ENCODE results near the gene TNP2.

The TNP2 gene

DNA sequence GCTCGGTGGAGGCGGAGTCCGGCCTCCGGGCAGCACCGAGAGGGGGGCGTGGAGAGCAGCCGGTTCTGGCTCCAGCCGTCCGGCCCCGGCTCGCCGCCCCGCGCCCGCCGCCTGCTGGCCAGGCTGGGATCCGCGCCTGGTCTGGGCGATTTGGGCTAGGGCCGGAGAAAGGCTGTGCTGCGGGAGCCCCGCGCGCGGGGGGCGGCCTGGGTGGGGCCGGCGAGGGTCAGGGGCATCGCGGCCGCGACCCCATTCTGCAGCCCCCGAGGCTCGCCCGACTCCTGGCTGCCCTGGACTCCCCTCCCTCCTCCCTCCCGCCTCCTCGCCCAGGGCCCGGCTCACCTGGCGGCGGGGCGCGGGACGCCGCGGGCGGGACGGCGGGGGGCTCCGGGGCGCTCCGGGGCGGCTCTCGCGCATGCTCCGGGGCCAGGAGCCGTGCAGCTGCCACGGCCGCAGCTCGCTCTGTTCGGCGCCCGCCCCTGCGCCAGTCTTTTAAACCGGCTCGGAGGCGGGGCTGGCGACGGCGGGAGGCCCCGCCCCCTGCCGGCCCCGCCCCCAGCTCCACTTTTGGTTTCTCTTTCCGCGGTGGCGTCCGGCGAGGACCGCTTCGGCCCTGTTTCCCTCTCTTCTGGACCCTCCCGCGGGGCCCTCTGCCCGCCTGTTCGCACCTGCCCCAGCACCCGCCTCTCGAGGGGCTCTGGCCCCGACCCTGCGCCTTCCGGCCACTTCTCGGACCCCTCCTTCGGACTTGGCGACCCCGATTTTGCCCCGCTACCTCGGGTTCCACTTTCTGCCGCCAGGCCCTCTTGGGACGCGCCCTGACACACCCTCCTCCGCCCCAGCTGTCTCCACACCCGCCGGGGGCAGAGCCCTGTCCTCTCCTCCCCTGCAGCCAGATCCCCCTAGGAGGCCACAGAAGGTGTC, 13.1 kb downstream of the TNP2 start, which contains the start of gene SOCS1:
Gene SOCS1 (minus strand): TSS at position 468 of the 924 bp plus-strand sequence. CDS start 726 bp downstream, outside the sequence.
- peak; percentile 54 for DNase-seq

DNA sequence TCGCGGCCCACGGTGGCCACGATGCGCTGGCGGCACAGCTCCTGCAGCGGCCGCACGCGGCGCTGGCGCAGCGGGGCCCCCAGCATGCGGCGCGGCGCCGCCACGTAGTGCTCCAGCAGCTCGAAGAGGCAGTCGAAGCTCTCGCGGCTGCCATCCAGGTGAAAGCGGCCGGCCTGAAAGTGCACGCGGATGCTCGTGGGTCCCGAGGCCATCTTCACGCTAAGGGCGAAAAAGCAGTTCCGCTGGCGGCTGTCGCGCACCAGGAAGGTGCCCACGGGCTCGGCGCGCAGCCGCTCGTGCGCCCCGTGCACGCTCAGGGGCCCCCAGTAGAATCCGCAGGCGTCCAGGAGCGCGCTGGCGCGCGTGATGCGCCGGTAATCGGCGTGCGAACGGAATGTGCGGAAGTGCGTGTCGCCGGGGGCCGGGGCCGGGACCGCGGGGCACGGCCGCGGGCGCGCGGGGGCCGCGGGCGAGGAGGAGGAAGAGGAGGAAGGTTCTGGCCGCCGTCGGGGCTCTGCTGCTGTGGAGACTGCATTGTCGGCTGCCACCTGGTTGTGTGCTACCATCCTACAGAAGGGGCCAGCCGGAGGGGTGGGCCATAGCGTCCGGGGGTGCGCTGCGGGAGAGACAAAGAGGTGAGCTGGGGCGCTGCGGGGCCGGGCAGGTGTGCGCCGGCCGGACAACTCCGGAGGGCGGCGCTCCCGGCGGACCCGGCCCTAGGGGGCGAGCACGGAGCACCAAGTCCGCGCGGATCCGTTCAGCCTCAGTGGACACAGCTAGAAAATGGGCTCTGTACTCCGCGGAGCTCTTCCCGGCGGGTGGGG, 14.0 kb downstream of the TNP2 start:
- DNase-seq = peak; percentile 5

DNA sequence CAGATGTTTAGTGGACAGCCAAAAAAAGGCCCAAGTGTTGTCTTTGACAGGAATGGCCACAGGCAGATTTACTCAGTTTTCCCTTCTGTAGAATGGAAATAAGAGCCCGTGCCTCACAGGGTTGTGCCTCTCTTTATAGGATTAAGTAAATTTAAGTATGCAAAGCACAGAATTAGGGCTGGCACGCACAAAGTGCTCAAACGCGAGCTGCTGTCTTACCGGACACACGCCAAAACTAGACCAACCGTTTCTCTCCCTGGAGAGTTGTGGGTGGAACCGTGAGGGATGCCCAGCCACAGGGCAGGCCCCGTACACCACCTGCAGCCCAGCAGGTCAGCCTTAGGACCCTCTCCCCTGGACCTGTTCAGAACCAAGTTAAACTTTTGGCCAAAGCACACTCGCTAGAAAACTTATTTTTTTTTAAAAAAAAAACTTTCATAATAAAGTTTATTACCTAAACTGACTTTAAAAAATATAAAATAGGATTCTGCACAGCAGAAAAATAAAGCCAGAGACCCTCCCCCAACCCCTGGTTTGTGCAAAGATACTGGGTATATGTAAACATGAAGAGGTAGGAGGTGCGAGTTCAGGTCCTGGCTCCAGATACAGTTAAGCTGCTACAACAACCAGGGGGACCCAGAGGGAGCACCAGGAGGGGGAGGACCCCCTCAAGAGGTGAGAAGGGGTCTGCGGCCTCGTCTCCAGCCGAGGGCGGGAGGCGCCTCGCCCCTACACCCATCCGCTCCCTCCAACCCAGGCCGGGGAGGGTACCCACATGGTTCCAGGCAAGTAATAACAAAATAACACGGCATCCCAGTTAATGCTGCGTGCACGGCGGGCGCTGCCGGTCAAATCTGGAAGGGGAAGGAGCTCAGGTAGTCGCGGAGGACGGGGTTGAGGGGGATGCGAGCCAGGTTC, 14.9 kb downstream of the TNP2 start:
- DNase-seq = no peak

DNA sequence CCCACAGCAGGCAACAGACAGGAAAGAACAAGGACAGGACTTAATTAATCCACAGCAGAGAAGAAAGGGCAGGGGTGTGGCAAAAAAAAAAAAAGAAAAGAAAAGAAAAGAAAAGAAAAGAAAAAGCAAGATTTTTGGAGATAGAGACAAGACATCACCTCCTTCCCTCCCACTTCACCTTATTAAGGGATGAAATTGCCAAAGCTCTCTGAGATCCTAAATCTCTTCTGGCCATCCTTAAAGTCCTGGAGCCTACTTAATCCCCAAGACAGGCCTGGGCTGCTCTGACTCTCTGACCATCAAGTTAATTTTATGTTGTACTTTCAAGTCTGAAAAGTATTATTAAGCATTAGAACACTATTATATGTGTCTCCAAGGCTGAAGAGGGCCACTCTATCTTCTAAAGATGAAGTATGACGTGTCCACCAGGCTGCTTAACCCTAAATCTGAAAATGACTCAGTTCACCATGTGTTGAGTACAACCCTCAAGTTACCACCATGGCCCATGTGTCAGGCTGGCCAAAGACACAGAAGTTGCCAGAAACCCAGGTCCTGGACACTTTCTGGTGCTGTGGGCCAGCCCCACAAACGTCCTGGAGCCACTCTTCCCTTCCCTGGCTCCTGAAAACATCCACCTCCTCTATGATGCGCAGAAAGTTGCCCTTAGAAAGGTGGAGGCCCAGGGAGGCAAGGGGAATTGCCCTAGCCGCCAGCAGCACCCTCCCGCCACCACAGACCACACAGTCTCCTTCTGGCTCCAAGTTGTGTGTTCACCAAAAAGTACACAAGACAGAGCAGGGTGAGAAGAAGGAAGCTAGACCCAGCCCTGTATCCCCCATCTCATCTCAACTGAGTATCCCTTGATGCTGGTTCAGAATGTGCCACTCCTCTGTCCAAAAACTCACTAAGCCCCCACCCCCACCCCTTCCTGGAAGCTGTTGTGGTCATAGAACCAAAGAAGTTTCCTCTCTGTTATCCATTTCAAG, 15.8 kb downstream of the TNP2 start:
- no peak for DNase-seq

DNA sequence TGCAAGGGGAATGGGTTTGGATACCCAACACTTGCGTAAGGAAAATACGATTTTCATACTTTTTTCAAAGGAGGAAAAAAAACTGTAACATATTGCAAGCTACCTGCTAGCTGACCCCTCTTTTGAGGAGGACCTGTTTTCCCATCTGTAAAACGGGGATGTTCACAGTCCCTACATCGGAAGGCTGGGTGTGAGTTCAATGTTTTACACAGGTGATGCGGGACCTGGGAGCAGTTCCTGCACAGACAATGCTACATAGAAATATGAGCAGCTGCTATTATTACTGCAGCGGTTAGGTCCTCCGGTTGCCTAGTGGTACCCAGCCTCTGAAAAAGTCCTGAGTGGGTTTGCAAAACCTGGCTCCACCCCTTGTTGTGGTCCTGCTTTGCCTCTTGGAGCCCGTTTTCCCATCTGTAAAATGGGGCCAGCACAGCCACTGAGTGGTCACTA, 16.6 kb downstream of the TNP2 start:
- DNase-seq = no peak

DNA sequence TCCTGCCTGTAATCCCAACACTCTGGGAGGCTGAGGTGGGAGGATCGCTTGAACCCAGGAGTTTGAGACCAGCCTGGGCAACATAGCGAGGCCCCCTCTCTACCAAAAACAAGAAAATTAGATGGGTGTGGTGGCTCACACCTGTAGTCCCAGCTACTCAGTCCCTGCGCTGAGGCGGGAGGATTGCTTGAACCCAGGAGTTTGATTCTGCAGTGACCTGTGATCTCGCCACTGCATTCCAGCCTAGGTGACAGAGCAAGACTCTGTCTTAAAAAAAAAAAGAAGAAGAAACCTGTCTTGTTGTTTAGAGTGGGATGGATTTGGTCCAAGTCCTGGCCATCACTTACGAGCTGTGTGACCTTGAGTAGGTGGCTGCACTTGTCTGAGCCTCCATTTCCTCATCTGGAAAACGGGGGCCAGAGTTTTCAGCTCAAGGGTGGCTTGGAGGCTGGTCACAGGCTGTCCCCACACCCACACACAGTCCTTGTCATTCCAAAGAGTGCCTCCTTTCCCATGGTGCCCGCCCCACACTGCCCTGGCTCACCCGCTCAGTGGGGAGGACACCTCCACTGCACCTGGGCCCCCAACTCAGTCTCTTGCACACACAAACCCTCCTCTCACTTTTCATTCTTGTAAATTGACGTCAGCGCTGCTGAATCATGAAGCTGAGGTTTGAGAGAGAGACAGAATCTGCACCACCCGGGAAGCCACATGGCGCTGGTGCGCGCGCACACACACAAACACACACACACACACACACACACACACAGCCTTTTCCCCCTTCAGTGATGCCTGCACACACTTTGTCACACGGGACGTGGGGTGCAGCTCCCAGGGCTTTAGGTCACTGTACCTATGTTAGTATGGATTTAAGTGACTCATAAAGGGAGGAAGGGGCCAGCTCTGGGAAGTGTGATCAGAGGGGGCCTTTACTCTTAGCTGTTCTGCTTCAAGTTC, 17.3 kb downstream of the TNP2 start:
- no peak for DNase-seq

DNA sequence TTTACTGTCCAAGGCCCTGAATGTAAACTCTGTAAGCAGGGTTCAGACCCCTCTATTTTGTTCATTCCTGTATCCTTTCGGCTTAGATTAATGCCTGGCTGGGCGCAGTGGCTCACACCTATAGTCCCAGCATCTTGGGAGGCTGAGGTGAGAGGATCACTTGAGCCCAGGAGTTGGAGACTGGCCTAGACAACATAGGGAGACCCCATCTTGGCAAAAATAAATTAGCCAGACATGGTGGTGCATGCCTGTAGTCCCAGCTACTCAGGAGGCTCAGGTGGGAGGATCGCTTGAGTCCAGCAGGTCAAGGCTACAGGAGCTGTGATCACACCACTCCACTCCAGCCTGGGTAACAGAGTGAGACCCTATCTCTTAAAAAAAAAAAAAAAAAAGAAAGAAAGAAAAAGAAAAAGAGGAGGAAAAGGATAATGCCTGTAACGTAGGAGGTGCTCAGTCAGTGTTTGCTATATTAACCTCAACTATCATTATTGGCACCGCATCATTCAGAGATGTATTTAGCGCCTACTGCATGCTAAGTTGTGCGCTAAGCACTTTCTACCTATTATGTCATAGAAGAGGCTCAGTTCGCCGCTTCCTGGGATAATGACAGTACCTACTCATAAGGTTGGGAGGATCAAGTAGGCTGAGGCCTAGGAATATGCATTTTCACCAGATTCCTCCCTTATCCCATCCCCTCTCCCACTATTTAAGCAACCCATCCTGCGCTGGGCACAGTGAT, 18.2 kb downstream of the TNP2 start:
- no peak for DNase-seq

DNA sequence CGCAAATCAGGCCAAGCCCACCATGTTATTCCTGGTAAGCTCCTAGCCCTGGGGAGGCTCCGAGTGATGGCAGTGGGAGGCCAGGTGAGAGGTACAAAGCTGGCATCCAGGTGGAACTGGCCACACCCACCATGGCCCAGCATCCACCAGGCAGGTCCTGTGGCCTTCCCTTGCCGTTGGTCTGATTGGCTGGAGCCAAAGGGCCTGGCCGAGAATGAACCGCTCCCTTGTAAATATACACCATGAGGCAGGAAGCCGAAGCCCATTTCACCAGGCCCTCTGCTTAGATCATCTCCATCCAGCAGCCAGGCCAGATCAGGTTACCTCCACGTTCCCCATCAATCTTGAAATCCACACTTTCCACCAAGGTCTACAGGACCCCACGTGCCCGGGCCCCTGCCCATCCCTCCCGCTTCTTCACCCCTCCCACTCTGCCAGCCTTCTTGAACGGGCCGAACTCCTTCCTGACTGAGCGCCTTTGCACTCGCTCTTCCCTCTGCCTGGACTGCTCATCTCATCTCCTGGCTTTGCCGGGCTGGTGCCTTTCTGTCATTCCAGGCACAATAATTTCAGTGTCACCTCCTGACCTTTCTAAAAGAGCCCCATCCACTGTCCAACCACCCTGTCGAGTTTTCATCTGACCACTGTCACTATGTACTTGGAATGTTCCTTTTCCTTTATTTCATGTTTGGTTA, 18.9 kb downstream of the TNP2 start:
- peak; percentile 56 for DNase-seq

DNA sequence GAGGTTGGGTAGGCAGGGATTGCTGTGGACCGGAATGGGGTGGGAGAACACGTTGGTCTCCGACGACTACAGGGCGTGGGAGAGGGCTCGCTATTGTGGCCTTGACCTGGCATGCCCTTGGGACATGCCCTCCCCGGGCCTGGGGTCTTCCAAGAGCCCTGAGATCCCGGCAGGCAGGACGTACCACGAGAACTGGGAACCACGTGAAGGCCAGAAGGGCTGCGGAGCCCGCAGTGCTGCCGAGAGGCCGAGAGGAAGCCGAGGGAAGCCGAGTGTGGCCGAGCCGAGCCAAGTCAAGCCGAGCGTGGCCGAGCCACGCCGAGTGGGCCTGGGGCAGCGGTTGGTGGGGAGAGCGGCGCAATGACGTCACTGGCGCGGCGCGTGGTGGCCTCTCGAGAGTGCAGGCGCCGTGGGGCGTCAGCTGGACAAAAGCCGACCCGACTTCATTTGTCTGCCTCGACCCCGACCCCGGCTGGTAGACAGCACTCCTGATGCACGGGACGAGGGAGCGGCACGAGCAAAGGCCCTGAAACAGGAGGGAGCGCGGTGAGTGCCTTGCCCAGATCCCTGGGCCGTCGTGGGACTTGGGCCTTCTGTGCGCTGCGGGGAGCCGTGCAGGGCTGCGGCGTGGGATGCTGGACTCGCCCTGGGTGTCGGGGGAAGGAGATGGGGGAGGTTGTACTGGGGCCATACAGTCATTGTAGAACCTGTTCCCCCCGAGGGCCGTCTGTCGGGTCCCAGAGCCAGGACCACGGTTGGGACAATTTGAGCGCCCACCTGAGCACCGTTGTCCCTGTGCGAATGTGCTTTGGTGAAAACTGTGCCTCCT, 19.7 kb downstream of the TNP2 start:
- no peak for DNase-seq

DNA sequence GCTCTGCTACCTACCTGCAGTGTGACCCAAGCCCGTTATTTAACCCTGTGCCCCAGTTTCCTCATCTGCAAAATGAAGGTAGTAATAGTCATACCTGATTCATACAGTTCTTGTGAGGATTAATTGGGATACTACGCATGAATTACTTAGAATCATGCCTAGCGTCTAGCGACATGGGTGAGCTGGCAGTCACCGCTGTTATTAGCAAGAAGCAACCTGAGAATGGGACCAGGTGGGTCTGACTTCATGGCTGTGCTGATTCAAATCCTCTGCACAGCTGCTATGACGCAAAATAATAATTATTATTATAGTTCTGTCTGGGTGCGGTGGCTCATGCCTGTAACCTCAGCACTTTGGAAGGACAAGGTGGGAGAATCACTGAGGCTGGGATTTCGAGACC, 21.0 kb downstream of the TNP2 start:
- DNase-seq = no peak

DNA sequence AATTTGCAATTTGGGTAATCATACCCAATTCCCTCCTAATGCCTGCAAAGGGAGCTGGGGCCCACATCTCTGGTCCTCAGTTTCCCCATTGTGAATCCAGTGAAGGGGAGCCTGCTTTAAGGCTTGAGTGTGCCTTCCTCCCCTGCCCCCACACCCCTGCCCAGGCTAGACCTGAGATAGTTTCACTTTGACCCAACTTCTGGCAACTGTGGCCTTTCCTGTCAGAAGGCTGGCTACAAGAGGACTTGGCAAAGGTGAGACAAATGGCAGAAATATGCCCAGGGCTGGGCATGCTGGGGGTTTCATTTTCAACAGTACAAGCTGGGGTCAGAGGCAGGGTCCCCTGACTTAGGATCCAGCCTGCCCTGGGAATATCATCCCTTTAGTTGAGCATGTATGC, 23.1 kb downstream of the TNP2 start:
- DNase-seq = no peak

DNA sequence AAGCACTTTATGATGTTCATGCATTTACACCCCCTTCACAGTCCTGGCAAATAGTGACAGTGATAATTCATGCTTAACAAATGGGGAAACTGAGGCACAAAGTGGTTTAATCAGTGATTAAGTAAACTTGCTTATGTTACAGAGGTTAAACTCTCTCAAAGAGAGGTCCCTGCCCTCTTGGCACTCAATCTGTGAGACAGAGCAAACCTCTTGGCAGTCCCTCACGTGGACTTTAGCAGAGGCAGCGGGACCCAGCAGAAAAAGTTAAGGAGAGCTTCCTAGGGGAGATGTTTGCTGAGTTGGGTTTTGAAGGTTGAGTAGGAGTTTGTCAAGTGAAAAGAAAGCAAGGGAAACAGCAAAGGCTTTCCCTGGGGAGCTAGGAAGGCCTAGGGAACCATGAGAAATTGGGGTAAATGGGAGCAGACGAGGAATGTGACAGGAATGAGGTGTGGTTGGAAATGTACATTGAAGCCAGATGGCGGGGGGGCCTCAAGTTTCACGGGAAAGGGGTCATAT, 23.8 kb downstream of the TNP2 start:
- DNase-seq = no peak

DNA sequence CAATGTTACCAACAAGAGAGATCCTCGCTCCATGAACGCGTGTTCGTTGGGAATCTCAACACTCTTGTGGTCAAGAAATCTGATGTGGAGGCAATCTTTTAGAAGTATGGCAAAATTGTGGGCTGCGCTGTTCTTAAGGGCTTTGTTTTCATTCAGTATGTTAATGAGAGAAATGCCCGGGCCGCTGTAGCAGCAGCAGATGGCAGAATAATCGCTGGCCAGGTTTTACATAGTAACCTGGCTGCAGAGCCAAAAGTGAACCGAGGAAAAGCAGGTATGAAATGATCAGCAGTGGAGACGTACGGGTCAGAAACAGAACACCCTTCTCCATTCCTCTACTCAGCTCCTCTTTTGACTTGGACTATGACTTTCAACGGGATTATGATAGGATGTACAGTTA, 26.5 kb downstream of the TNP2 start:
- peak; percentile 13 for DNase-seq

DNA sequence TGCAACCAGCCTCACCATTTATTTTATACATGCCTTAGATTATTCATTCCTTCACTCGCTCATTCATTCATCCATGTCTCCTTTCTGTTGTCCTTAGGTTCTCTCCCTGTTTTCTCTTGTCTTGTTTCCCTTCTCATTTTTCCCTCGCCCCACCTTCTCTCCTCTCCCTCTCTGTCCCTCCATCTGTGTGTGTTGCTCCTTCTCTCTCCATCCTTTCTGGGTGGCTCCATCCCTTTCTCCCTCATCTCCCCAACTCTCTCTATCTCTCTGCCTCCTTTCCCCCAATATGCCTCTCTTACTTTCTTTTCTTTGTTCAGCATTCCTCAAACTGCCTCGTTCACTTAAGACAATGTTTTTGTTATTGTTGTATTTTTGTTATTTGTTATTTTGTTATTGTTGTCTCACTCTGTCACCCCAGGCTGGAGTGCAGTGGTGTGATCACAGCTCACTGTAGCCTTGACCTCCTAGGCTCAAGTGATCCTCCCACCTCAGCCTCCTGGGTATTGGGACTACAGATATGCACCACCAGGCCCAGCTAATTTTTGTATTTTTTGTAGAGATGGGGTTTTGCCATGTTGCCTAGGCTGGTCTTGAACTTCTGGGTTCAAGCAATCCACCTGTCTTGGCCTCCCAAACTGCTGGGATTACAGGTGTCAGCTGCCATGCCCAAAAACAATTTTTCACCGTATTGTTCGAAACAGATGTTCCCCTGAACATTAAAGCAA, 27.5 kb downstream of the TNP2 start:
- DNase-seq = no peak

DNA sequence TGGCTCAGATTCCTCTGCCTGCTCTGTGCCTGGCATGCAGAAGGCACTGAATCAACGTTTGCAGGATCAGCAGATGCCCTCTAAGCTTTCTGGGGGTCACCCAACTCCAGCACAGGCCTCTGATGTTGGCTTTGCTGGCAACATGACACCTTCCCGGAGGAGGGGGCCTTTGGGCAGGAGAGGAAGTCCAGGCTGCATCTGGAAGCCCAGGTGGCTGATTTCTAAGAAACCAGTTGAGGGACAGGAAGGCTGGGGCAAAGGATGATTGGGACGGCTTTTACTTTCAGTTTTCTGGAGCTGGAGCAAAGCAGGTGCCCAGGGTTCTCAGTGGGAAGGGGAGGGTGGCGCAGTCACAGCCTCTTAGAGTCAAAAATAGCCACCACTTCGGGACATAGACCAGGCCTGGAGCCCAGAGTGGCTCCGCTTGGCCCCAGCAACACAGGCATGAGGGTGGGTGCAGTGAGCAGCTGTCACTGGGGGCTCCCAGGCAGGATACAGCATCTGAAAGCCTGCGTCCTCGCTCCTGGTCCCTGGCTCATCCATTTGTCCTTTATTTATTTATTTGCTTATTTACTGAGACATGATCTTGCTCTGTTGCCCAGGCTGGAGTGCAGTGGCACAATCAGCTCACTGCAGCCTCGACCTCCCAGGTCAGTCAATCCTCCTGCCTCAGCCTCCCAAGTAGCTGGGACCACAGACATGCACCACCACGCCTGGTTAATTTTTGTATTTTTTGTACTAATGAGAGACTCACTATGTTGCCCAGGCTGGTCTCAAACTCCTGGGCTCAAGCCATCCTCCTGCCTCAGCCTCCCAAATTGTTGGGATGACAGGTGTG, 28.3 kb downstream of the TNP2 start:
- peak; percentile 8 for DNase-seq

Measured in NCI-H510A treated with DMSO at 0.1 percent for 48 hours (cell line).